Mesenchymal stem cell (in vitro differentiated cells and primary cell): ENCODE data around the gene BTBD17. TPM values are rescaled to one million over a fixed set of nuclear protein-coding genes. Genes with fewer than 3 reads are reported as not detected.

ENCODE experiments used
- DNase-seq: peaks from one replicate; pipeline ENCODE4 v3.0.0-alpha.2; 2013
- H2AFZ ChIP-seq: one replicate; pipeline ENCODE4 v1.6.1; 2013; ENCODE audit warnings: low read depth, mild to moderate bottlenecking, control low read depth, inconsistent platforms, low read length, moderate library complexity
- H2AK5ac ChIP-seq: 2 replicates; pipeline ENCODE4 v1.6.1; 2013; ENCODE audit warnings: low read length, moderate library complexity, mild to moderate bottlenecking, inconsistent platforms; ENCODE audit not compliant: severe bottlenecking
- H2BK120ac ChIP-seq: one replicate; pipeline ENCODE4 v1.6.1; 2013; ENCODE audit warnings: low read depth, mild to moderate bottlenecking, inconsistent platforms, low read length, moderate library complexity
- H2BK12ac ChIP-seq, 2 experiments: one replicate each; pipeline ENCODE4 v1.6.1; 2013; ENCODE audit warnings: inconsistent platforms in 2 of 2, low read length in 2 of 2, mild to moderate bottlenecking in 2 of 2, moderate library complexity in 2 of 2, control low read depth in 1 of 2
- H2BK15ac ChIP-seq: one replicate; pipeline ENCODE4 v1.6.1; 2013; ENCODE audit warnings: mild to moderate bottlenecking, low read depth, inconsistent platforms; ENCODE audit not compliant: poor library complexity, severe bottlenecking
- H2BK5ac ChIP-seq: 2 replicates; pipeline ENCODE4 v1.6.1; 2013; ENCODE audit warnings: low read depth, mild to moderate bottlenecking, low read length, control low read depth, inconsistent platforms; ENCODE audit not compliant: poor library complexity, severe bottlenecking
- H3K14ac ChIP-seq, 2 experiments: one replicate each; pipeline ENCODE4 v1.6.1; 2013; ENCODE audit warnings: inconsistent platforms in 2 of 2, low read length in 2 of 2, control low read depth in 1 of 2, mild to moderate bottlenecking in 1 of 2, moderate library complexity in 1 of 2
- H3K18ac ChIP-seq, 2 experiments: one replicate each; pipeline ENCODE4 v1.6.1; 2013; ENCODE audit warnings: inconsistent platforms in 2 of 2, low read length in 2 of 2, control low read depth in 1 of 2, low read depth in 1 of 2, mild to moderate bottlenecking in 1 of 2
- H3K23ac ChIP-seq, 2 experiments: one replicate each; pipeline ENCODE4 v1.6.1; 2013; ENCODE audit warnings: inconsistent platforms in 2 of 2, low read length in 2 of 2, mild to moderate bottlenecking in 2 of 2, moderate library complexity in 2 of 2, control low read depth in 1 of 2
- H3K27ac ChIP-seq: 2 replicates; pipeline ENCODE4 v1.5.1; 2013; ENCODE audit warnings: mild to moderate bottlenecking, moderate library complexity, low read length, control low read depth, inconsistent platforms; ENCODE audit not compliant: poor library complexity, severe bottlenecking
- H3K27me3 ChIP-seq, 2 experiments: 2 replicates each; pipeline versions ENCODE4 v1.6.1 to v1.7.0; 2013; ENCODE audit warnings: low read length in 2 of 2, mild to moderate bottlenecking in 2 of 2, moderate library complexity in 2 of 2, control low read depth in 1 of 2, inconsistent platforms in 1 of 2; ENCODE audit not compliant: control insufficient read depth in 1 of 2, insufficient read depth in 1 of 2
- H3K36me3 ChIP-seq, 2 experiments: 2 replicates each; pipeline versions ENCODE4 v1.6.1 to v1.7.0; 2013; ENCODE audit warnings: low read length in 2 of 2, control low read depth in 1 of 2, inconsistent platforms in 1 of 2, low read depth in 1 of 2, mild to moderate bottlenecking in 1 of 2; ENCODE audit not compliant: insufficient read depth in 2 of 2, control insufficient read depth in 1 of 2
- H3K4ac ChIP-seq, 2 experiments: one replicate each; pipeline ENCODE4 v1.6.1; 2013; ENCODE audit warnings: inconsistent platforms in 2 of 2, low read length in 2 of 2, mild to moderate bottlenecking in 2 of 2, moderate library complexity in 2 of 2, control low read depth in 1 of 2, low read depth in 1 of 2
- H3K4me1 ChIP-seq: 2 replicates; pipeline ENCODE4 v1.6.1; 2013; ENCODE audit warnings: low read depth, low read length, control low read depth; ENCODE audit not compliant: control insufficient read depth, insufficient read depth
- H3K4me2 ChIP-seq: 2 replicates; pipeline ENCODE4 v1.6.1; 2013; ENCODE audit warnings: low read length, mild to moderate bottlenecking, inconsistent platforms; ENCODE audit not compliant: poor library complexity, severe bottlenecking
- H3K4me3 ChIP-seq, 2 experiments: 2 replicates each; pipeline versions ENCODE4 v1.5.1 to v1.7.0; 2013; ENCODE audit warnings: low read length in 2 of 2, mild to moderate bottlenecking in 2 of 2, control low read depth in 1 of 2, low read depth in 1 of 2; ENCODE audit not compliant: insufficient read depth in 1 of 2
- H3K79me1 ChIP-seq: replicated peaks from 2 replicates; pipeline ENCODE4 v1.6.1; 2013; ENCODE audit warnings: mild to moderate bottlenecking, control low read depth, low read length, inconsistent platforms; ENCODE audit not compliant: poor library complexity, severe bottlenecking
- H3K9ac ChIP-seq: 2 replicates; pipeline ENCODE4 v1.7.0; 2013; ENCODE audit warnings: mild to moderate bottlenecking, low read length, moderate library complexity
- H3K9me3 ChIP-seq: 2 replicates; pipeline ENCODE4 v1.7.0; 2013; ENCODE audit warnings: mild to moderate bottlenecking, low read length; ENCODE audit not compliant: control insufficient read depth
- H4K8ac ChIP-seq: one replicate; pipeline ENCODE4 v1.6.1; 2013; ENCODE audit warnings: inconsistent platforms, mild to moderate bottlenecking, low read length, moderate library complexity
- H4K91ac ChIP-seq: one replicate; pipeline ENCODE4 v1.6.1; 2013; ENCODE audit warnings: mild to moderate bottlenecking, low read length, inconsistent platforms
- WGBS: methylation state at CpG from one replicate; pipeline ENCODE4 v1.1.7; 2013; ENCODE audit warnings: mixed read lengths; 5-methylcytosine and 5-hydroxymethylcytosine counted together
- polyA plus RNA-seq, 2 experiments: library from polyadenylated mRNA; stranded (reverse); fragments of 200-250 nt; gene quantifications; one replicate each; pipeline ENCODE4 v1.2.3, GENCODE V29; 2013

BTBD17 gene, protein sequence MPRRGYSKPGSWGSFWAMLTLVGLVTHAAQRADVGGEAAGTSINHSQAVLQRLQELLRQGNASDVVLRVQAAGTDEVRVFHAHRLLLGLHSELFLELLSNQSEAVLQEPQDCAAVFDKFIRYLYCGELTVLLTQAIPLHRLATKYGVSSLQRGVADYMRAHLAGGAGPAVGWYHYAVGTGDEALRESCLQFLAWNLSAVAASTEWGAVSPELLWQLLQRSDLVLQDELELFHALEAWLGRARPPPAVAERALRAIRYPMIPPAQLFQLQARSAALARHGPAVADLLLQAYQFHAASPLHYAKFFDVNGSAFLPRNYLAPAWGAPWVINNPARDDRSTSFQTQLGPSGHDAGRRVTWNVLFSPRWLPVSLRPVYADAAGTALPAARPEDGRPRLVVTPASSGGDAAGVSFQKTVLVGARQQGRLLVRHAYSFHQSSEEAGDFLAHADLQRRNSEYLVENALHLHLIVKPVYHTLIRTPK
- not detected for polyA plus RNA-seq (2013, experiment 1 of 2)
- not detected for polyA plus RNA-seq (2013, experiment 2 of 2)

DNA sequence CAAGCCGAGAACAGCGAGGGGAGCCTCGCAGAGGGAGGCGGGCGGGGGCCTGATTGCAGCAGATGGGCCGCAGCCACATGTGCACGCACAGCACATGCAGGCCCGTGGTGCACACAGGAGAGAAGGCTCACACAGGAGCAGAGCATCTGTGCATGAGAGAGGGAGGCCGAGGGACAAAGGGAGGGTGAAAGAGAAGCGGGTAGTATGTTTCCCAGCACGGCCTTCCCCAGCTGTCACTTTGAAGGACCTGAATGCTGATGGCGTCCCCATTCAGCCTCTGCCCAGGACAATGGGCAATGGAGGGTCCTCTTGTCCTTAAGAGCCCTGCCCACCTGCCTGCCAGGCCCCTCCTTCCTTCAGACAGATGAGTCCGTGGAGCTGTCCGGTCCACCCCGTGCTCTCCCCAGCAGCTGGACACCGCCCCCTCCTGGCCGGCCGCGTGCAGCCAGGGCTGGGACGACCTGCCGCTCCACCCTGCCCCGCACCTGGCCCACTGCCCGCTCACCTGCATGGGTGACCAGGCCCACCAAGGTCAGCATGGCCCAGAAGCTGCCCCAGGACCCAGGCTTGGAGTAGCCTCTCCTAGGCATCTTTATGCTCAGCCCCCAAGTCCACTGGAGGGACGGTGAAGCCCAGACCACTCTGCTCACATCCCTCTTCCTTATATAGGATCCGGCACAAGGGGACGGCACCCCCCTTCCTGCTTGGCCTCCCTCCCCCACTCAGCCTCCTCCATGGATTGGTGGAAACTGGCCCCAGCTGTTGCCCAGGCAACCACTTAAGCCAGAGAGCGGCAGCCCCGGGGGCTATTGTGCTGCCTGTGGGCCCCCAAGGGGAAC lies at the start of gene BTBD17:
Gene BTBD17, minus strand, starts transcription at position 639 of the 839 bp plus-strand sequence. Its CDS starts 49 bp downstream, at position 590.
- peak within 1 kb of the TSS in 1 of 2 experiments; percentile 27 for H3K4me3 ChIP-seq
- H2AK5ac ChIP-seq, result no peak within 1 kb of the TSS
- H3K9ac ChIP-seq, result no peak within 1 kb of the TSS
- H3K27me3 ChIP-seq, result peaks cover 33 to 83% of the 10 kb centered on the region in 2 experiments
- H3K27ac ChIP-seq, result no peak within 1 kb of the TSS
- H2BK120ac ChIP-seq, result no peak within 1 kb of the TSS
- no peak within 1 kb of the TSS for H2BK5ac ChIP-seq
- H3K9me3 ChIP-seq, result no peaks in the 10 kb centered on the region
- no peak within 1 kb of the TSS for H3K18ac ChIP-seq
- no peak within 1 kb of the TSS for H3K4me2 ChIP-seq
- no peaks in the 10 kb centered on the region for H3K4me1 ChIP-seq
- 54% methylated on average over 28 of the region's 28 CpGs for WGBS
- H3K36me3 ChIP-seq, result no peaks in the 10 kb centered on the region
- no peak within 1 kb of the TSS for H2BK15ac ChIP-seq
- no peak within 1 kb of the TSS for H4K91ac ChIP-seq
- no peak within 1 kb of the TSS for H3K4ac ChIP-seq
- H3K14ac ChIP-seq, result no peak within 1 kb of the TSS
- no peaks in the 10 kb centered on the region for H3K79me1 ChIP-seq
- H4K8ac ChIP-seq, result no peak within 1 kb of the TSS
- H3K23ac ChIP-seq, result no peak within 1 kb of the TSS
- H2BK12ac ChIP-seq, result no peak within 1 kb of the TSS
- no peak within 1 kb of the TSS for H2AFZ ChIP-seq
- DNase-seq, result no peak

DNA sequence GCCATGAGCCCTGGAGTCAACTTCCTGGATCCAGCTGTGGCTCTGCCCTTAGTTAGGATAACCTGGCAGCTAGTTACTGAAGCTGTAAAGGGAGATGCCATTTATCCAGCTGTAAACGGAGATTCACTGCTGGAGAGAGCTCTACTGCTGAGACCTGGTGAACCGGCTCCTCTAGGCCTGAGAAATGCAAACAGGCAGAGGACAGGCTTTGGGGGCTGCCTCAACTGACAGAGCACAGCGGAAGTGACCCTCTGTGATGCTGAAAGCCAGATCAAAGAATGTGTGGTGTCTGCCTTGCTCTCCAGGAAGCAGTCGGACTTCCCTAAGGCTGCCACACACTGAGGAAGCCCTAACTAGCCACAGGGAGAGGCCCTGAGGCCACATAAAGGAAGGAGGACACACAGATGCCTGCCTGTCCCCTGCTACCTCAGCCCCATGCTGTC lies 48.4 kb upstream of the BTBD17 start:
- no peak overlapping the region for H3K4ac ChIP-seq
- H3K27ac ChIP-seq, result peak overlapping the region; percentile 25
- peaks cover 12% of the 10 kb centered on the region for H3K4me1 ChIP-seq
- H3K27me3 ChIP-seq, result peaks cover 0 to 16% of the 10 kb centered on the region in 2 experiments
- no peak overlapping the region for H3K4me3 ChIP-seq
- H4K8ac ChIP-seq, result no peak overlapping the region
- no peak overlapping the region for H3K14ac ChIP-seq
- H2AK5ac ChIP-seq, result peak overlapping the region; percentile 38
- H3K36me3 ChIP-seq, result no peaks in the 10 kb centered on the region
- H2BK120ac ChIP-seq, result no peak overlapping the region
- H2AFZ ChIP-seq, result no peak overlapping the region
- no peak overlapping the region for H3K9ac ChIP-seq
- H3K23ac ChIP-seq, result no peak overlapping the region
- H3K79me1 ChIP-seq, result no peaks in the 10 kb centered on the region
- no peak overlapping the region for H2BK15ac ChIP-seq
- no peak overlapping the region for H3K4me2 ChIP-seq
- no peak overlapping the region for H4K91ac ChIP-seq
- H2BK5ac ChIP-seq, result no peak overlapping the region
- peaks cover 3% of the 10 kb centered on the region for H3K9me3 ChIP-seq
- DNase-seq, result no peak
- WGBS, result 67% methylated on average over 4 of the region's 4 CpGs
- no peak overlapping the region for H2BK12ac ChIP-seq
- H3K18ac ChIP-seq, result no peak overlapping the region

DNA sequence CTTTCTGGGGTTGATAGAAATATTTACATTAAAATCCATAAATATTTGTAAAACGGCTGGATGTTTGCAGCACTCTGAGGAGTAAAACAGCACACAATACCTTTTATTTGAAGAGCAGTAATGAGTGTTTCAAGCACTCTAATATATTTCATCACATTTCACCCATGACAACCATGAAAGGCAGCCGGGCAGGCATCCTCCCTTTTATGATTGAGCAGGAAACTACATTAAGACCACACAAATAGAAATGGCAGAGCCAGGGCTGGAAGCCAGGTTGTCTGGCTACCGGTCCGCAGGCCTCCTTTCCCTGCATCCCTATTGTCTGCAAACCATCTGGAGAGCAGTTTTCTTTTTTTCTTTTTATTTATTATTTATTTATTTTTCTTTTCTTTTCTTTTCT lies 47.1 kb upstream of the BTBD17 start:
- Histone ChIP-seq H3K9ac (no peak overlapping the region), H2BK120ac (no peak overlapping the region), H3K27ac (no peak overlapping the region), H2AFZ (no peak overlapping the region), H2BK12ac (no peak overlapping the region), H3K9me3 (peaks cover 3% of the 10 kb centered on the region), H2AK5ac (no peak overlapping the region), H3K4me2 (no peak overlapping the region), H3K23ac (no peak overlapping the region), H3K4ac (no peak overlapping the region), H3K14ac (no peak overlapping the region), H3K4me1 (peaks cover 17% of the 10 kb centered on the region), H3K27me3 (peaks cover 0 to 27% of the 10 kb centered on the region in 2 experiments), H4K91ac (no peak overlapping the region), H2BK15ac (no peak overlapping the region), H3K4me3 (no peak overlapping the region), H2BK5ac (no peak overlapping the region), H3K18ac (no peak overlapping the region), H4K8ac (no peak overlapping the region), H3K79me1 (no peaks in the 10 kb centered on the region), H3K36me3 (no peaks in the 10 kb centered on the region)
- DNase-seq, result no peak
- 85% methylated on average over 2 of the region's 4 CpGs for WGBS

DNA sequence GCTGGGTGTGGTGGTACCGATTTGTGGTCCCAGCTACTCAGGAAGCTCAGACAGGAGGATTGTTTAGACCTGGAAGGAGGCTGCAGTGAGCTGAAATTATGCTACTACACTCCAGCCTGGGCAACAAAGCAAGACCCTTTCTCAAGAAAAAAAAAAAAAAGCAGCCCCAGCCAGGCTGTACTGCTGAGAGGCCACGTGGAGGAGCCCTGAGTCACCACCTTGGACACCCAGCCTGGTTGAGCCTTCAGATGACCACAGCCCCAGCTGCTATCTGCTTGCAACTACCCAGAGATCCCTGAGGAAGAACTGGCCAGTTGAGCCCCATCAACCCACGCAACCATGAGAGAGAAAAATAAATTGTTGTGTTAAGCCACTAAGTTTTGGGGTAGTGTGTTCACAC lies 46.6 kb upstream of the BTBD17 start:
- Histone ChIP-seq H2BK5ac (no peak overlapping the region), H2BK120ac (no peak overlapping the region), H2BK15ac (no peak overlapping the region), H3K79me1 (no peaks in the 10 kb centered on the region), H3K23ac (no peak overlapping the region), H2BK12ac (no peak overlapping the region), H4K91ac (no peak overlapping the region), H3K27ac (no peak overlapping the region), H2AFZ (no peak overlapping the region), H3K4me2 (no peak overlapping the region), H3K4me1 (peaks cover 14% of the 10 kb centered on the region), H2AK5ac (no peak overlapping the region), H3K4me3 (no peak overlapping the region), H3K9me3 (peaks cover 3% of the 10 kb centered on the region), H3K4ac (no peak overlapping the region), H3K36me3 (no peaks in the 10 kb centered on the region), H3K14ac (no peak overlapping the region), H3K18ac (no peak overlapping the region), H3K9ac (no peak overlapping the region), H4K8ac (no peak overlapping the region), H3K27me3 (peaks cover 0 to 33% of the 10 kb centered on the region in 2 experiments)
- DNase-seq, result peak; percentile 51
- 0% methylated on average over 1 of the region's 3 CpGs for WGBS
